HG02885 (cell line): Measurements from ENCODE around the gene ZNF385B.

Source experiments
- ATAC-seq: cut with Tn5 transposase; IDR thresholded peaks from one replicate; pipeline ENCODE4 v1.9.1; 2021; ENCODE audit warnings: mild to moderate bottlenecking; ENCODE audit not compliant: unreplicated experiment, poor library complexity

The ZNF385B gene

GRCh38 chr2:179561702-179562101 lies 299.7 kb downstream of the ZNF385B start:
- no peak for ATAC-seq

GRCh38 chr2:179560257-179560735 lies 301.1 kb downstream of the ZNF385B start:
- no peak for ATAC-seq

- no peak for ATAC-seq
These were observed 302.2 kb downstream of the ZNF385B start for GRCh38 chr2:179559108-179559806.

GRCh38 chr2:179558010-179558934 lies 303.1 kb downstream of the ZNF385B start:
- no peak for ATAC-seq

DNA sequence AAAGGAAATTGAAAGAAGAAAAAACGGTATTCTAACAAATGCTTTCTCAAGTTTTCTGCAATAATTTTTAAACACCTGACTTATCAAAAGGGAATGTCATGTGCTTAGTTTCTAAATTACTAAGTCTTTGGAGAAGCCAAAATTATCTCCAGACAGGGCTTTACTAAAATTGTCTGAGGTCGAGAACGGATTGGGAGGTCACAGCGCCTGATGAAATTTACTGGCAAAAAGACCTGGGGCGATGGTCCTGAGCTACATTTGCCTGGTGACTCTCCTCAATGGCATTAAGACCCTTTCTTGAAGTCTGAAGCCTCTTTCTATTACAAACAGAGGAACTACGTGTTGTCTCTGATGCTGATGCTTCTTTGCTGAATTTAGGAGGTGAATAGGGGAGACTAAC lies 305.0 kb downstream of the ZNF385B start:
- no peak for ATAC-seq

- no peak for ATAC-seq
These were observed 305.6 kb downstream of the ZNF385B start for GRCh38 chr2:179555691-179556283.

- ATAC-seq, result no peak
These were observed 306.6 kb downstream of the ZNF385B start for GRCh38 chr2:179554639-179555386.

- no peak for ATAC-seq
These were observed 308.0 kb downstream of the ZNF385B start for GRCh38 chr2:179553382-179553781.

DNA sequence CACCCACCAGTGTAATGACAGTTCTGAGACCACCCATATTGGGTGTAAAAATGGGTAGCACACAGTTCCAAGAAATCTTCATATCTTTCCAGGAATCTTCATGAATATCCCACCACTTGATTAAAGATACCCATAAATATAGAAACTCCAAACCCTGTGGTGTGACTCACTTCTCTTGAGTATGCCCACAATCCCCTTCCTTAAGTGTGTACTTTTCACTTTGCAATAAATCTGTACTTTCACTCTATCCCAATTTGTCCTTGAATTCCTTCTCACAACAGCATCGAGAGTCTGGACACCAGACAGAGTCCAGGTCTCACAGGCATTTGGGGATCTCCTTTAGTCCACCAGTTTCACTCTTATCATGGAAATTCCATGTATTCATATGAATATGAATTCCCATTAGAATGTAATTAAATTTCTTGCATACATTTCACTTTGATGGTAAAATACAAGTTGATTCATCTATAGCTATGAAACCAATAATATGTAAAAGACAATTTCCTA lies 309.8 kb downstream of the ZNF385B start:
- no peak for ATAC-seq

- no peak for ATAC-seq
These were observed 310.6 kb downstream of the ZNF385B start for GRCh38 chr2:179550849-179551248.

DNA sequence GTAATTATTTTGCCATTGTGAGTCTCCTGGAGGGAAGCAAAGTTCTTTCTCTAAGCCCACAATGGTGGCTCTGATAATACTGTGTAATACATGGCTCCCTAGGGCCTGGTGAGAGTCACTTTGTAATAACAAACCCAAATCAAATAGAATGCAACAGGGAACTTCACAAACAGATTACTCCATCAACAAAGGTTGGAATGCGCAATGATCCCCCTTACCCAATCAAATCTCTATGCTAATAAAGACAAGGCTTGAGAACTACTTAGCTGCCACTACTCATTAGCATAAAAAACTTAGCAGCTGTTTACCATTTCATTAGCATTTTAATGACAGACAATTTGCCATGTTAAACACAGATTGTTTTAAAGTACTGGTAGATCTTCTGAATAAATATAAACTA lies 311.2 kb downstream of the ZNF385B start:
- no peak for ATAC-seq

- no peak for ATAC-seq
These were observed 314.8 kb downstream of the ZNF385B start for GRCh38 chr2:179546656-179547055.

GRCh38 chr2:179545024-179545423 lies 316.4 kb downstream of the ZNF385B start:
- no peak for ATAC-seq

DNA sequence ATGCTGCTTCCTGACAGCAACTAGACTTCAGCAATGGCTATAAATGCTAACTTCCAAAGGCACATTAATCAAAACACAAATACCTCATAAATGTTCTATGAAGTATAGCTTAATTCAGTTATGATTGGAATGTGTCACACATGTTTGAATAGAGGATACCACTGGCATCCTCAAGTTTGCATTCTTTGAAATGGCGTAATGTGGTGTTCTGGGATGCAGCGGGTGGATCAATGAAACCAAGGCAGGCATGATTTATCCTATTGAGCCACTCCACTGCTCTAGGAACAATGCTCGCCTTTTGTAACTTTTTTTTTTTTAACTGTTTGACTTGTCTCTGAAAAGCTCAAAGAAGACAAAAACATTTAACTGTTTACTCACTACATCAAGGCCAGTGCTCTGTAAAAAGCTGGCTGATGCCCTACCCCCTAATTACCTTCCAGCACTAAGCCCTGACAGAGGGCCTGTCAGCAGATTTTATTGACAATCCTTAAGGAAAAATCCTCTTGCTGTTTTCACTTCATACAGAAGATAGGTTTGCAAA lies 318.0 kb downstream of the ZNF385B start:
- no peak for ATAC-seq

DNA sequence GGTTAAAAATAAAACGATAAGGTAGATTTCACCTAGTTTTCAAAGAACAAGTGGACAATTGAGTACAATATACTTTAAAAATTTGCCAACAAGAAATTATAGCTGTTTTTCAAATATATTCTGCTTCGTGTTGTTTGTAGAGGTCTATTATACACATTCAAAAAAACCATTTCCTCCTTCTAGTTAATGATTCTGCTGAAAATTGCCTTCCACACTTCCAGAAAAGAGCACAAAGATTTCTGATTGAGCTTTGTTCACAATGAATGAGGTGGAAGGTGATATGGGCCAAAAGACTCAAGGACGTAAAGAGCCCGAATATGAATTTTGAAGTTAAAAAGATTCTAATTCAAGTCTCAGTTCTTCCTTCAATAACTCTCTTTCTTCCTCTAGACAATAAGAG lies 319.8 kb downstream of the ZNF385B start:
- no peak for ATAC-seq

DNA sequence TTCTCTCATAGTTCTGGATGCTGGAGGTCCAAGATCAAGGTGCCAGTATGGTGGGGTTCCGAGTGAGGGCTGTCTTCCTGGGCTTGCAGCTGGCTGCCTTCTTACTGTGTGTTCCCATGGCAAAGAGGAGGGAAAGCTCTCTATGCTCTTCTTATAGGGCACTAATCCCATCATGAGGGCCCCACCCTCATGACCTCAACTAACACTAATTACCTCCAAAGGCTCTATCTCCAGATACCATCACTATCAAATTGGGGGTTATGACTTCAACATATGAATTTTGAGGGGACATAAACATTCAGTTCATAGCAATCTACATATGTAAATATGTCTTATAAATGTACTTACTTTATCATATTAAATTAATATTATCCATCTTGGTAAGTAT lies 322.3 kb downstream of the ZNF385B start:
- ATAC-seq, result no peak

DNA sequence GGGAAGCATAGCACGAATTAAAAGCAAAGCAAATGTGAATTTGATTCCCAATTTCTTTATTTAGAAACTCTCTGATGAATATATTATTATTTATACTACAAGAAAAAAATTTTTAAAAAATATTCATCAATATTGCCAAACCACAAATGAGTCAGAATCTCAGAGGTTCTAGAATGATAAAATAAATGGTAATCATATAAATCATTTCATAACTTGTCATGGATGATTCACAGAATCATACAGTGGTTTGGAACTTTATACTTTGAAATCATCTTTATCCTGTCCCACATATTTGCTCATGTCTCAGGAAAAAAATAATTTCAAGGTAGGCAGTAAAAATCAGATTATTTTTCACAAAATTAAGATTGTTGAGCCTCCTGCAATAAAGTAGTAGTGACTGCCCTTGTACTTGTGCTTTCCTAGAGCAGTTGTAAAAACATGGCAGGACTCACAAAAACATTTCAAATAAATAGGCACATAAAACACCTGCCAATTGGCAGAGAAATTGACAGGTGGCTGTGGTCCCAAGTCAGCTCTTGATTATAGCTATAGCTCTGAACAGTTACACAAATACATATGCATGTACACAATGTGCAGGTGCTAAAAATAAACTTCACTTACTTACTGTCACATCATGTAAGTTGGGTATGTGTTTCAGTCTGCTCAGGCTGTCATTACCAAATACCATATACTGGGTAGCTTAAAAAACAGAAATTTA lies 322.8 kb downstream of the ZNF385B start:
- ATAC-seq, result no peak

- no peak for ATAC-seq
These were observed 325.2 kb downstream of the ZNF385B start for GRCh38 chr2:179536185-179536584.

DNA sequence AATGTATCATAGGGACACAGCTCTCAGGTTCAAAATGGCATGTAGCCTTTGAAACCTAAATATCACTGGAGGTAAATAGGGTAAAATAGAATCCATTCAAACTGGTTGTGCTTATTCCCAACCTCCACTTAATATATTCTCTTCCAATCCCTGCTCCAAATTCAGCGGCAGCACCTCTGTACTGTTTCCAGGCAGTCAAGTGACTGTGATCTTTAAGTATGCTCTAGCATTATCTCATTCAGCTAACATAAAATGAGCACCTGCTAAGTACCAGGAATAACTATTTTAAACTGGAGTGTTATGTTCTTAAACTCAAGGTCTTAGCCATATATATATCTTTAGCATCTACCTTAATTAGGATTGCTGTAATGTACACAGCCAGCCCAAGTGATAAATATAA lies 327.5 kb downstream of the ZNF385B start:
- ATAC-seq, result no peak
